Left cardiac atrium (tissue), 4 donors: ENCODE measurements around the gene TSHZ2. TPM values are rescaled to one million over a fixed set of nuclear protein-coding genes. Genes with fewer than 3 reads are reported as not detected.

Experiments used
- ATAC-seq, 2 donors: fragments of 200-7000 bp; cut with Tn5 transposase; one replicate each; pipeline ENCODE4 v1.9.1; 2020; ENCODE audit warnings: mild to moderate bottlenecking in 2 of 2, moderate library complexity in 2 of 2
- DNase-seq: peaks from one replicate; pipeline ENCODE4 v3.0.0-alpha.2; 2020
- intact Hi-C, 2 donors: fragments of 100-400 bp; cut with DNase I; formaldehyde crosslinking; loops; one replicate each; pipeline versions ENCODE4 v1.14.1 to v1.15.1; 2022 to 2023
- total RNA-seq, 2 donors: library from RNA; stranded (reverse); fragmentation: NEBNext Ultra II Directional; extraction: Animal tissue kit (Norgen Biotek cat#: 25700); gene quantifications; one replicate each; pipeline ENCODE4 v1.2.1, GENCODE V29; 2021
- donor health status: DM: no; HTN: yes; CAD: no.
- donor health status: DM: no; HTN: yes; CAD: no; lungs with severe emphysema.
- donor health status: DM: yes; HTN: yes; CAD: no.
- donor health status: Dilated cardiomyopathy.

Gene TSHZ2
- total RNA-seq, 2 donors from 2014 or later = 12.0 to 12.6 TPM

DNA sequence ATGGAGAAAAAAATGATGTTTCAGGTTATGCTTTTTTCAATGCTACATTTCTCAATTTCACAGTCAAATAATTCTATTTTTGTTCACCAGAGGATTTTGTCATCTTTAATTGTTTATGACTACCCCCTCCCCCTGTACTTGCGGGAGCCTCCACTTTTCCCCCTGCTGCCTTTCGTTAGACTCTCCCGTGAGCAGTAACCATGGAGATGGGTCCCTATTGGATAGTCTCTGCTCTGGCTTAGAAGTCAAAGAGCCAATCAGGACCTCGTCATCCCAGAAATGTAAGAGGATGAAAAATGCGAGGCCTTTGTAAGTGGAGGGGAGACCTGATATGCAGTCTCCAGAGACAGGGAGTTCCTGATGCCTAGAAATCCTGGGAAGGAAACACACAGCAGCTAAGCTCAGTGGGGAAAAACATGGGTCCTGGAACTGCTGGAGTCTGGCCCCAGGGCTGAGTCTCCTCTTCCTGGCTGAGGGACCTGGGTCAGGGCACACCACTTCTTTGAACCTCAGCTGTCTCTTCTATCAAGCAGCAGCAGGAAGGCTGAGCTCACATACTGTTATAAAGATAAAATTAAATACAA lies 298.7 kb downstream of the TSHZ2 start:
- intact Hi-C loops = no loop called here
- ATAC-seq = no peak
- DNase-seq = no peak

GRCh38 chr20:53274365-53274764 lies 302.2 kb downstream of the TSHZ2 start:
- no peak for DNase-seq
- intact Hi-C loops = no loop called here
- ATAC-seq = no peak

DNA sequence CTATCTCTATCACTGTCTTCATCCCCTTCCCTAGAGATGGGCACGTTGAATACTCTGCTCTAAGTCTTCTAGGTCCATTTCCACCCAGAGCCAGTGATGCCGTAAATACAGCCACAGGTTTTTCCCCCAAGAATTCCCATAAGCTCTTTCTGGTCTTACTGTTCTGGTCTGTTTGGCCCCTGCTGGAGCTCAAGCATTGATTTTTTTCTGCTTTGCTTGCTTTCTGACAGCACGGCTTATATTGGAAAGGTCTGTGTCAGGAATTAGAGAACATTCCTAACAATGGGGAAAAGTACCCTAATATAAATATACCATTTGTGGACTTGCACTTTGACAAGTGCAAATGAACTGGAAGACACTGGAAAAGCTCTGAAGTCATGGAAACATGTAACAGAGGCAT lies 302.6 kb downstream of the TSHZ2 start:
- no peak for DNase-seq
- intact Hi-C loops = no loop called here
- ATAC-seq = no peak

DNA sequence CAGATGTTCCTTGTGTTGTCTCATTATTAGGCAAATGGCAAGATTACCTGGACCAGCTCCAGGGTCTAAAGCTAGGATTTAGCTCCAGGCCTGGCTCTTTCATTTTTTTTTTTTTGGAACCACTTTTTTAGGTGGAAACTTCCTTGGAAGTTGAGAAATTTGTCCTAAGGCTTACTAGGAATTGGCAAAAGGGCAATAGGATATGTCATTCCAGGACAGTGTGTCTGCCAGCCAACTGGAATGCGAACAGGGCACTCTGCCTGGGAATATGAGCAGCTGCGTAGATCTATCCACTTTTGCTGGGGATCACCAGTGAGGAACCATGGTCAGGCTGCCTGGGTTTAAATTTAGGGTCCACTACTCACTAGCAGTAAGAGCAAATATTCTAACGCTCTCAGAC lies 304.0 kb downstream of the TSHZ2 start:
- intact Hi-C loops = no loop called here
- ATAC-seq (peak; percentile 54 to 91), DNase-seq (peak; percentile 29)

DNA sequence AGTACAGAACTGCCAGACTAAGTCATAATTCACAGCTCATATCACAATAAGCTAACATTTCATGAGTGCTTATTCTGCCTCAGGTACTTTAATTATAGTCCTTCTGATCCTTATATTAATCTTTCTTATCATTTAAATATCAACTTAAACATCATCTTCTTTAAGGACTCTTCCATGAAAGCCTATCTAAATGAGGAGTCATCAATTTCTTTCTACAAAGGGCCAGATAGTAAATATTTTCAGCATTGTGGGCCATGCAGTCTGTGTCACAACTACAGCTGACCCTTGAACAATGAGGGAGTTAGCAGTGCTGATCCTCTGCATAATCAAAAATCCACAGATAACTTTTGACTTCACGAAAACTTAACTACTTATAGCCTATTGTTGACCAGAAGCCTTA lies 306.4 kb downstream of the TSHZ2 start:
- no peak for ATAC-seq
- DNase-seq = no peak
- intact Hi-C loops = no loop called here

- ATAC-seq (no peak), DNase-seq (no peak)
- intact Hi-C loops = no loop called here
Observed at GRCh38 chr20:53279735-53280134, 307.6 kb downstream of the TSHZ2 start.

DNA sequence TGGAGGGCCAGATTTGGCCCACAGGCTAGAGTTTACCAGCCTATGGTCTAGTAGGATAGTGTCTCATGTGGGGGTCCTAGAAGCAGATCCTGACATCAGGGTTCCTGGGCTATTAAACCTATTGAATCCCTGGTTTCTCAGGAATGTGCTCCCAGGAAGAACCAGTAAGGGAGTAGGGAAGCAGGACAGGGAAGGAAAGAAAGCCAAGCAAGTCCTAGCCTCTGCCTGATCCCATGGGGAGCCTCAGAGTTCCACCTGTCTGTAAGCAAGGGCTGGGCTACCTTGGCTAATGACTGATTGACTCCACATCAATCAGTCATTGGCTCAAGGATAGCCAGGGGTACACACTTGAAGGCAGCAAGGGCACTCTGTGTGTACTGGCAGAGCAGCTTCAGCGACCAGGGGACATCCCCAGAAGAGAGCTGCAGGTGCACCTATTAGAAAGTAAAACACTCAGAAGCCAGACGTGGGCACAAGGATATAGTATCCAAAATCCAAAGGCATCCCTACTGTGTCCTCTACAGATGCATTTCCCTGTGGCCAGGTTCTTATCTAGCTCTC lies 309.5 kb downstream of the TSHZ2 start:
- ATAC-seq = no peak

DNA sequence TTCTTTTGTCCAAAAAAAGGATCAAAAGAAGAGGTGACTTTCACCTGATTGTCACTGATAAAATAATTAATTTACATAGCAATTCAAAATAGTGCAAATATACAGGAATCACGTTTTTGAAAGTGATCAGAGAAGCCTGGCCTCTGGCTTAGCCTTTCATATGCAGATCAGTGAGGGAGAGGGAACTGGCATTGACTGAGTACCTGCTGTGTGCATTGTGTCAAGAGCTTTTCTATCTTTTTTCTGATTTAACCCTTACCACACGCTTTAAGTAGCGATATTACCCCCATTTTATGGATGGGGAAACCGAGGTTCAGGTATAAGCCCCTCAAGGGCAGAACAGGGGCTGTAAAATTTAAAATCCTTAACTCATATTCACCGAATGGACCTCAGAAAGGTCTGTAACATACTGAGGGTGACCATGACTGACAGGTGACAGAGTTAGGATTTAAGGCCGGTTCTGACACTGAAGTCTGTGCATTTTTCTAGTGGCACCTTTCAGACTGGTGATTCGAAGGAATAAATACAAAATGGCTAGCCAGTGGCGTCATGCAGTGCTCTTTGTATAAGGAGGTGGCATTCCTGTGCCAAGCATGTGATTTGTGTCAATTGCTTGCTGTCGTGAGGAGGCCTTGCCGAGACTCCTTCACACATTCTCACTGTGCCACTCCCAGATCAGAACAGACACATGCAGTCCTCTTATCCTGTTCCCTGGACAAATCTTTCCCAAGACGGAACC lies 310.2 kb downstream of the TSHZ2 start:
- ATAC-seq = no peak
- intact Hi-C loops = no loop called here

More for the DNA sequence above, 309.5 kb downstream of the TSHZ2 start:
- DNase-seq = no peak
- intact Hi-C loops = no loop called here

DNA sequence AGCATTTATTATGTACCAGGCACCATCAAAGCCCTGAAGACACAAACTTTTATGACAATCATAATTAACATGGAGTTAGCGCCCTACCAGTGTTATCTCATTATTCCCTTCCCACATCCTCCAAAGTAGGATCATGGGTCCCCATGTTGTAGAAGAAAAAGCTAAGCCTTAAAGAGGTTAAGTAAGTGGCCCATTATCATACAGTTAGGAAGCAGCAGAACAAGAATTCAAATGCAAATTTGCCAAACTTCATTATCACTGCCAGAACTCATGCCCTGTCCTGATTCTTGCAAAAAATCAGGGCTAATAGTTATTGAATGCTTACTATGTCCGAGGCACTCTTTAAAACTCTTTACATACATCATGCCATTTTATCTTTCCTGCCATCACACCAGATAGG lies 310.9 kb downstream of the TSHZ2 start:
- intact Hi-C loops = no loop called here
- ATAC-seq (no peak), DNase-seq (no peak)

More for the DNA sequence above, 310.2 kb downstream of the TSHZ2 start:
- DNase-seq = no peak

GRCh38 chr20:53283597-53283996 lies 311.4 kb downstream of the TSHZ2 start:
- intact Hi-C loops = no loop called here
- DNase-seq = no peak
- no peak for ATAC-seq

DNA sequence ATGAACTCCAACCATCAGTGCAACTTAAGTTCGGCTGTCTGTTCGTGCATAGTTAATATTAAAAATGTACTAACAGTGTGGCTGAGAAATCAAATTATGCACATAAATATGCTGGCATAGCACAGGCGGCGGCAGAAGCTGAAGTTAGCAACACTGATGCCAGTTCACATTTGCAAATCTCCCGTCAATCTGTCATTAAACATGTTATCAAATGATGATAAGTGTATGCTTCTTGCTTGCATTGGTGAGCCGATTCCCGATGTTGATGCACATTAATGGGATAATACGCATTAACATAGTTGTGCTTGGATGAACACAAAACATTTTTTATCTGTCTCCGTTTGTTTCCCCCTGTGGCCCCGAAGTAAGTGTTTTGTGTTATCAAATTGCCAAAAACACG lies 312.1 kb downstream of the TSHZ2 start:
- DNase-seq (no peak), ATAC-seq (no peak)
- intact Hi-C loops = no loop called here

DNA sequence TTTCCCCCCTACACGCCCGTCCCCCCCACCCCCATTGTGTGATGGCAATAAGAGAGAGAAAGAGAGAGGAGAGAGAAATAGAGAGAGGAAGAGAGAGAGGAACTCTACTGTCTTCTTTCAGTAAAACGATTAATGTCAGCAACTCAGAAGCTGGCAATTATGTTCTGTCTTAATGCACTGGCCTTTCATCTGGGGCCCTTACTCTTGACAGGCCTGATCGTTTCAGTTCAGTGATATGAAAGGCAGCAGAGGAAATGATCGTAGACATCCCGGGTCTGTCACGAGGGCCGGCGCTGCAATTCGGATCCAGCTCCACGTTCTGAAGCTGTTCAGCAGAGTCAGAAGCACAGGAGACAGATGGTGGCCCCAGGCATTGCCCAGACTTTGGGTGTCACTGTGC lies 312.5 kb downstream of the TSHZ2 start:
- intact Hi-C loops = no loop called here
- no peak for DNase-seq
- no peak for ATAC-seq

GRCh38 chr20:53287357-53288042 lies 315.3 kb downstream of the TSHZ2 start:
- no peak for DNase-seq
- intact Hi-C loops = no loop called here
- no peak for ATAC-seq

- ATAC-seq (no peak), DNase-seq (no peak)
- intact Hi-C loops = no loop called here
Observed at GRCh38 chr20:53291548-53291947, 319.4 kb downstream of the TSHZ2 start.

DNA sequence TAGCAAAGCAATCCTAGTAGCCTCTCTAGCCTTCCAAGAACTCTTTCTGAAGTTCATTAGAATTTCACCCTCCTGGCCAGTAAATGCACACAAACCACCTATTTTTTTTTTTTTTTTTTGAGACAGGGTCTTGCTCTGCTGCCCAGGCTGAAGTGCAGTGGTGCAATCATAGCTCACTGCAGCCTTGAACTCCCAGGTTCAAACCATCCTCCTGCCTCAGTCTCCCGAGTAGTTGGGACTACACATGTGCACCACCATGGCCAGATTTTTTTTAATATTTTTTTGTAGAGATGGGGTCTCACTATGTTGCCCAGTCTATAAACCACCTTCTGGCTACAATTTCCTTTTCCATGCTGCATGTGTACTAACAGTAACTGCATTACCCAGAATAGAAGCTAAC lies 320.2 kb downstream of the TSHZ2 start:
- intact Hi-C loops = no loop called here
- ATAC-seq (no peak), DNase-seq (no peak)

DNA sequence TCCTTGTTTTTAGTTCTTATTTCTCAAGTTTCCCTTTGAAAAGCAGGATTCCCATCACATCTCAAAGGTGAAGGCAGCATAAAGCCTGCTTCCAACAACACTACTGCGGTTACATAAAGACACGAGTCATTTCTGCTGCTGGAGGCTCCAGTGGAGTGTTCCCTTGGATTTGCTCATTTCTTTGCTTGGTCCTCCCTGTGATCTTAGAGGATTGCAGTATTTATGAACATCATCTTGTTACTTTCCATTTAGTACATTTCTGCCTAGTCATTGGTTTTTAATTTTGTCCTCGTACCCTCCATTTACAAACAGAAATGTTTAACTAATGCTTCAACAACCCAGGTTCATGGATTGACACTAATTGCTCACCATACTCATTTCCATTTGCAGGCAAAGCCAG lies 322.6 kb downstream of the TSHZ2 start:
- ATAC-seq (no peak), DNase-seq (no peak)
- intact Hi-C loops = no loop called here

GRCh38 chr20:53296025-53296424 lies 323.9 kb downstream of the TSHZ2 start:
- DNase-seq (no peak), ATAC-seq (no peak)
- intact Hi-C loops = no loop called here

DNA sequence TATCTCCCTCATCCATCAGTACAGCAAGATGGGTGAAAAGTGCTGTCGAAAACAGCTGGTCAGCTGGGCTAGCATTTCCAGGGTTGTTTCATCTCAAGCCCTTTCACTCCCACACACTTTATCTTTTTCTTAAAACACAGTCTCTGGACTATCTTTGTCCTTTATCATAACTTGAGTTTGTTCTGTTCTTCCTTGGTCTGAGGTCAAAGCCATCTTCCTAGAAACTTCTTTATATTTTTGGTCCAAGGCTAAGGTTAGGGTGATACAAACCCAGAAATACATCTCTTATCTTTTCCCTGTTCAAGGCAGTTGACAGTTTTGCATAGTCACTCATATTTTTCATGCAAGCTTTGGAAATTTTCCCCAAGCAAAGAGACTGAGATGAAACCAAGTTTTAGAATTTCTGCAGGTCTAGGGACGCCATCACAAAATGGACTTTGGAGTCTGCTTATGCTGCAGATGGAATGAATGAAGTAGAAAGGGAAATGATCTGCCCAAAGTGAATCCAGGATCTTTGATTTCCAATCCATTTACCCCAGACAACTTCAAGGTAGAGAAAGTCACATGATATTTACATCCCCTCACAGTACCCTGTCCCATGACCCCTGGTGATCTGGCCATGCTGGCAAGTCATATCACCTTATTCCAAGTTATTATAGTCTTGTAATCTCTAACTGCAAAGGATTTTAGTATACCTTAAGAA lies 324.4 kb downstream of the TSHZ2 start:
- intact Hi-C loops = no loop called here
- ATAC-seq (no peak), DNase-seq (no peak)

GRCh38 chr20:53297154-53297529 lies 325.0 kb downstream of the TSHZ2 start:
- intact Hi-C loops = no loop called here
- DNase-seq (no peak), ATAC-seq (no peak)

DNA sequence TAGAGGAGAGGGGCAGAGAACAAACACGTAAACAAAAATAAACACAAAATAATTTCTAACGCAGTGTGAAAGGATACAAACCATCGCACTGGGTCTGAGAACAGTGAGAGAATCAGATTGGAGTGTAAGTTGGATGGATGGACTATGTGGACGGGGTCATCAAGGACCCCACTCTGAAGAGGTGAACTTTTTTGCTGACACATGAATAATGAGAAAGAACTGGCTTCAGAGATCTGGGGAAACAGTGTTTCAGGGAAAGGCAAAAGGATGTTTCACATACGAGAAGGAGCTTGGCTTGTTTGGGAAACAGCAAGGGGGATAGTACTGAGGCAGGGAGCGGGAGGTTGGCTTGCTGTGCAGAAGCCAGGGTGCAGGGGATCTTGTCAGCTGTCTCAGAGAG lies 326.1 kb downstream of the TSHZ2 start:
- no peak for ATAC-seq
- no peak for DNase-seq
- intact Hi-C loops = no loop called here
